ENCODE data around the gene RPL7L1.

GRCh38 chr6:42932412-42932811, 53.0 kb downstream of the RPL7L1 start:
- TF ChIP-seq POLR2AphosphoS5 (IDR thresholded peaks at IDR 0.05; ENCODE audit: low read depth, low read length), result no peak
- no peak for TF ChIP-seq POLR2A (IDR thresholded peaks at IDR 0.05; ENCODE audit: low read depth, low read length)
